GM18861 (cell line): ENCODE data around the gene GARIN5A.

ENCODE experiments used
- ATAC-seq: cut with Tn5 transposase; IDR thresholded peaks from one replicate; pipeline ENCODE4 v1.9.1; 2021; ENCODE audit not compliant: unreplicated experiment

GARIN5A gene

DNA sequence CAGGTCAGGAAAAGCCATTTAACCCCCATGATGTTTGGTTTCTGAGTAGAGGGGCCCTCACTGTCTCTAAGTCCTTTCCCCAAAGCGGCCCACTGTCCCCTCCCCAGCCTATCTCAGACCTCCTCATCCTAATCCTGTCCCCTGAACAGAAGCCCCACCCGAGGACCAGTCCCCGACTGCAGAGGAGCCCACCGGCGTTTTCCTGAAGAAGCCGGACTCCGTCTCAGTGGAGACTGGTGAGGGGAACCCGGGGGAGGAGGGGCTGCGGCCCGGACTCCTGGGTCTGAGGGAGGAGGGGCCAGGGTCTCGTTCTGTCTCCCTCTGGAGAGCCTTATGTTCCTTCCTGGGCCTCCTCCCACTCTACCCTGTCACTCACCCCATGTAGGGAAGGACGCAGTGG, 41.0 kb downstream of the GARIN5A start:
- no peak for ATAC-seq

DNA sequence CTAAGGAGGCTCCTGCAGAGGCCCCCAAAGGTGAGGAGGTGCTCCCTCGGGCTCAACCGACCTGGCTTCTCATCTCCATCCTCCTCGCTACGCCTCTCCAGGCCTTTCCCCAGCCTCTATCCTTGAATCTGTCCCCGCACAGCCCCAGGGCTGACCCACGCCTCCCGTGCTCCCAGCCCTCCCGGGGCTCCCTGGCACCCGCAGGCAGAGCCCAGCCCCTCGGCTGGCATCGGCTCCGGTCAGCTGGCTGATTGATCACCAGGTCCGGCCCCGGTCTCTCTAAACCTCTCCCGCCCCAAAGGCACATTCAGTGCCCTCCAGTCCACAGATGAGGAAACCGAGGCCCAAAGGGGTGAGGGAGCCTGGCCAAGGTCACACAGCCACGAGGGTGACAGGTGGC, 41.4 kb downstream of the GARIN5A start:
- no peak for ATAC-seq

DNA sequence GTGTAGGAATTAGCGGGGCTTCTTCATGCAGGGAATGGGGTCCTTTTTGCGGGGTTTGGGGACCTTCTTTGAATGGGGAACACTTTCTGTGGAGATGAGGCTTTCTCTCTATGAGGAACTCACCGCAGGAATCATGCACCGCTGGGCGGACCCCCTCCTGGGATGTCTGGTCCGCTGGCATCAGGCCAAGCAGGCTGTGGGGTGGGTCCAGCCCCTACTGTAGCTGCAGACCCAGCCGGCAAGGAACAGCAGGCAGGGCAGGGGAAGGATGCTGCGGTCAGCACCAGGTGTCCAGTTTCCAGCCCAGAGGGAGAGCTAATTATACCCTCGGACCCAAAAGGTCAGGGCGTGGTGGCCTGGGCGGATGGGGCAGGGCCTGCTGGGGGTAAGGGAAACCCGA, 42.1 kb downstream of the GARIN5A start:
- ATAC-seq = no peak

DNA sequence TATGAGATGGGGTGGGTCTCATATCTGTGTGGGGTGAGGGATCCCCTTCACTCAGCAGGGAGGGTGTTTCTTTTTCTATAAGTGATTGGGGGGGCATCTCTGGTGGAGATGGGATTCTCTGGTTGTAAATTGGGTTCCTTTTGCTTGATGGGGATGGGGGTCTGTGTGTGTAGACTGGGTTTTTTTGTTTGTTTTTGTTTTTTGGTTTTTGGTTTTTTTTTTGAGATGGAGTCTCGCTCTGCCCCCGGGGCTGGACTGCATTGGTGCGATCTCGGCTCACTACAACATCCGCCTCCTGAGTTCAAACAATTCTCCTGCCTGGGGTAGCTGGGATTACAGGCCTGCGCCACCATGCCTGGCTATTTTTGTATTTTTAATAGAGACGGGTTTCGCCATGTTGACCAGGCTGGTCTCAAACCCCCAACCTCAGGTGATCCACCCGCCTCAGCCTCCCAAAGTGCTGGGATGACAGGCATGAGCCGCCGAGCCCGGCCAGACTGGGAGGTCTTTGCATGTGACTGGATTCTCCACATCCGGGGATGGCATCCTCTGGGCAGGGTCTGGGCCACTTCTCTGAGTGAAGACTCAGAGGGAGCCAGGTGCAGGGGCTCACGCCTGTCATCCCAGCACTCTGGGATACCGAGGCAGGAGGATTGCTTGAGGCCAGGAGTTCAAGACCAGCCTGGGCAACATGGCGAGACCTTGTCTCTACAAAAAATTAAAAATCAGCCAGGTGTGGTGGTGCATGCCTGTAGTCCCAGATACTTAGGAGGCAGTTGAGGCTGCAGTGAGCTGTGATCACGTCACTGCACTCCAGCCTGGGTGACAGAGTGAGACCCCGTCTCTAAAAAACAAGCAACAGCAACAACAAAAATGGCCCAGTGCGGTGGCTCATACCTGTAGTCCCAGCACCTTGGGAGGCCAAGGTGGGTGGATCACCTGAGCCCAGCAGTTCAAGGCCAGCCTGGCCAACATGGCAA, 43.2 kb downstream of the GARIN5A start:
- ATAC-seq = no peak

- no peak for ATAC-seq
Measured at GRCh38 chr19:50432221-50433028, 44.2 kb downstream of the GARIN5A start, which contains the start of gene MYBPC2. Gene MYBPC2, plus strand, starts transcription at chr19:50432892. Its CDS starts 62 bp downstream, at chr19:50432954.

DNA sequence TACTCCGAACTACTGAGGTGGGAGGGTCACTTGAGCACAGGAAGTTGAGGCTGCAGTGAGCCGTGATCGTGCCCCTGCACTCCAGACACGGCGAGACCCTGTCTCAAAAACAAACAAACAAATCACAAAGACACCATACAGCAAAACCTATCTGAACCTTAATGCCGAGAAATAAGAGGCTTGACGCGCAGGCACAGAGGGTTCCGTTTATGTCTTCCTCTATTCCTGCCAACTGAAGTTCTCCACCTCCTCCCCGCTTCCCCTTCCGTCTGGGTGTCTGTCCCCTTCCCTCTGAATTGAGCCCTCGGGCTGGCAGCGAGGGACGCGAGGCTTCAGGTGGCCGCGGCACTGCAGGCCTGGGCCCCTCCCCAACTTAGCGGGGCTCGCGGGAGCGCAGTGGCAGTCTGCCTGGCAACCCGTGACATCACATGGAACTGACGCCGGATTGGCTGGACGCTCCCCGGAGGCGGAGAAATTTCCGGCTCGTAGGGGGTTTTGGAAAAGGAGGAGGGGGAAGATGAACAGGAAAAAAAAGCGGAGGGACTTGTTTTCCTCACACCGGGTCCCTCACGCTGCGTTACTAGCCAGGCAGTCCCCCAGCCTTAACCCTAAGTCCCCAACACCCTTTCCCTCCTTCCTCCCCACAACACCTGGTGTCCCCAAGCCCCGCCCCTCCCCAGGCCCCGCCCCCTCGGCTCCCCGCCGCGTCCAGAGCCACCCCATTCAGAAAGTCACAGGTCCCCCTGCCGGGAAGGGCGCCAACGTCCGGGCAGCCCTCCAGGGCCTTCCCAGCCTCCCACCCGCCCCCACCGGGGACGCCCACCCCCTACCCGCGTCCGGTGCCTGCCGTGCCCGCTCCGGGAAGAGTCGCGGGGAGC, 45.1 kb downstream of the GARIN5A start:
- ATAC-seq = no peak

DNA sequence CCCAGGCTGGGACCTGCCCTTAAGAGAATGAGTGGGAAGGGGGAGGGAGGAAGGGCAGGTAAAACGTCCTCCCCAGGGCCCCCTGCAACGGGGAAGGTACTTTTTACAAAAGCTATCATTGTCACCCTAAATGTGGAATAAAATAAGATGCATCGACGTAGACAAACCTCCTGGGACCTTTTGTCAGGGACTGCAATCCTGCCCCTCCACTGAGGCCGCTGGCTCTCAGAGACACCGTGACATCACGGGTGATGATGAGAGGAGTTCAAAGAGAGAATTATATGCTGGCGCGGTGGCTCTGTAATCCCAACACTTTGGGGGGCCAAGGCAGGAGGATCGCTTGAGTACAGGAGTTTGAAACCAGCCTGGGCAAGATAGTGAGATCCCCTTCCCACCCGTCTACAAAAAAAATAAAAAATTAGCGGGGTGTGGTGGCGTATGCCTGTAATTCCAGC, 45.7 kb downstream of the GARIN5A start:
- ATAC-seq = no peak

GRCh38 chr19:50428772-50429463, 47.7 kb downstream of the GARIN5A start:
- no peak for ATAC-seq

- no peak for ATAC-seq
Measured at GRCh38 chr19:50427997-50428425, 48.6 kb downstream of the GARIN5A start.

DNA sequence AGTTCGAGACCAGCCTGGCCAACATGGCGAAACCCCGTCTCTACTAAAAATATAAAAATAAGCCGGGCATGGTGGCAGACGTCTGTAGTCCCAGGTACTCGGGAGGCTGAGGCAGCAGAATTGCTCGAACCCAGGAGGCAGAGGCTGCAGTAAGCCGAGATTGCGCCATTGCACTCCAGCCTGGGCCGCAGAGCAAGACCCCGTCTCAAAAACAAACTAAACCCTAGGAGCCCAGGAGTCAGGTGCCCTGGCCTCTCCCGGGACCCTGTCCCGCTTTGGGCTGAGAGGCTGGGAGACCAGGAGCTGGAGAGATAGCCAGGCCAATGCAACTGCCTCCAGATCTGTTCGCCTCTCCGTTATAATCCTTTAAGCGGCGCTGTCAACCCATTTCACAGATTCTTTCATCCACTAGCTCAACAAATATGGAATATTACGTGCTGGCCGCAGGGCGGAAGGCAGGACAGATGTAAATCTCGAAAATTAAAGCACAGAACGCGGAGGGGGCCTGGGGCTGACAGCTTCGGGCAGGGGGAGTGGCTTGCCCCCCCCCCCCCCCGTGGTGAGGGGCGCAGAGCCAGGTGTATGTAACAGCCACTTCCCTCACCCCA, 49.2 kb downstream of the GARIN5A start:
- no peak for ATAC-seq

- ATAC-seq = no peak
Measured at GRCh38 chr19:50425581-50425980, 51.1 kb downstream of the GARIN5A start.

GRCh38 chr19:50423279-50424113, 53.2 kb downstream of the GARIN5A start:
- ATAC-seq = no peak

GRCh38 chr19:50422397-50423278, 54.0 kb downstream of the GARIN5A start:
- ATAC-seq = no peak

- no peak for ATAC-seq
Measured at GRCh38 chr19:50420808-50421207, 55.8 kb downstream of the GARIN5A start.

DNA sequence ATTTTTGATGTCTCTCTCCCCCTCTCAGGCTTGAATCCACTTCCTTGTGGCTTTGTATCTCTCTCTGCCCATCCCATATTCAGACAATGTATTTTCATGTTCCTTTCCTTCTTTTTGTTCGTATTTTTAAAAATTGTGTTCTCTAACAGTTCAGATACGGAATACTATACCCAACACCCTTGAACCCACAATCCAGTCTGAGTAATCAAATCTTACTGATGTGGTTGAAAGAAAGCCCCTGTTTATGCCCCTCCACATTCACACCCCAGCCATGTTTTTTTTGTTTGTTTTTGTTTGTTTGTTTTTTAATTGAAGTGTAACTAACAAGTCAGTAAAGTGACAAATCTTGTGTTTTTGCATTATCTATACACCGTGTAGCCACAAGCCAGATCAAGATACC, 56.5 kb downstream of the GARIN5A start:
- no peak for ATAC-seq

DNA sequence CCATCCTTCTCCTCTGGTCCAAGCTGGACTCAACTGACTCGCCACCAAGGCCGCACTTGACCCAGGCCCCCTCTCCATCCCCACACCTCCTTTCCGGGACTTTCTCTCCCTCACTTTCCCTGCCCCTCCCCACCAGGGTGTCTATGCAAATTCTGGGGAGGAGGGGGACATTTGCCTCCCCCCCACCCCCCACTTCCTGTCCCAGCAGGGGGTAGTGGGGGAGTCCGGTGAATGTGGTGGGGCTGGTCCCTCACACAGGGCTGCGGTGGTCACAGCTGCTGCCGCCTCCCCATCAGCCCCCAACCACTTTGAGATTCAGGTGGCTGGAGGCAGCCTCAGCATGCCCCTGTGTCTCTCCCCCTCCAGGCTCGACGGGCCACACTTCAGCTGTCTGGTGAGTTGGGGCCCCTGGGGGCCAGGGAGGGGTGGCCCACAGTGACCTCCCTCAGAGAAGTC, 57.0 kb downstream of the GARIN5A start:
- no peak for ATAC-seq

GRCh38 chr19:50419022-50419579, 57.5 kb downstream of the GARIN5A start:
- ATAC-seq = no peak
